A673 (cell line): Measurements from ENCODE around the gene CSTPP1. TPM values are rescaled to one million over a fixed set of nuclear protein-coding genes. Genes with fewer than 3 reads are reported as not detected.

Source experiments
- BruUV-seq: library from RNA; stranded (reverse); fragments of 400-500 nt; replicated peaks from 2 replicates; lab custom pipeline; 2021; lab: Mats Ljungman, UMichigan
- CTCF ChIA-PET: fragments of 300-600 bp; sonication (Branson Sonifier 250); formaldehyde crosslinking; loops from one replicate; lab custom pipeline; 2022; ENCODE audit warnings: antibody characterized with exemption; lab: Charles Lee
- POLR2A ChIA-PET: fragments of 300-600 bp; sonication (Branson Sonifier 250); formaldehyde crosslinking; loops from one replicate; lab custom pipeline; 2022; ENCODE audit warnings: antibody characterized with exemption; ENCODE audit not compliant: low non-redundant PET; lab: Charles Lee
- DNase-seq: peaks from one replicate; pipeline ENCODE4 v3.0.0-alpha.2; 2015; ENCODE audit warnings: low spot score
- H3K27ac ChIP-seq: fragments of 200-600 bp; sonication (generic); 2 replicates; pipeline ENCODE4 v1.5.1; 2016; ENCODE audit warnings: mixed run types, low read depth, mild to moderate bottlenecking, mixed read lengths, antibody characterized with exemption, low read length; ENCODE audit not compliant: poor library complexity, severe bottlenecking
- H3K27me3 ChIP-seq: fragments of 200-600 bp; sonication (generic); replicated peaks from 2 replicates; pipeline ENCODE4 v1.6.1; 2017; ENCODE audit warnings: mixed run types, low read depth, mild to moderate bottlenecking, mixed read lengths, antibody characterized with exemption, low read length; ENCODE audit not compliant: insufficient read depth, poor library complexity
- H3K36me3 ChIP-seq: fragments of 200-600 bp; sonication (generic); 2 replicates; pipeline ENCODE4 v1.6.1; 2016; ENCODE audit warnings: mixed run types, mild to moderate bottlenecking, mixed read lengths, antibody characterized with exemption, low read length; ENCODE audit not compliant: insufficient read depth, poor library complexity, severe bottlenecking
- H3K4me1 ChIP-seq: fragments of 200-600 bp; sonication (generic); 2 replicates; pipeline ENCODE4 v1.6.1; 2017; ENCODE audit warnings: mixed run types, mild to moderate bottlenecking, mixed read lengths, antibody characterized with exemption, low read length; ENCODE audit not compliant: insufficient read depth, poor library complexity, severe bottlenecking
- H3K4me3 ChIP-seq: fragments of 200-600 bp; sonication (generic); 2 replicates; pipeline ENCODE4 v1.5.1; 2016; ENCODE audit warnings: low read depth, mixed run types, mild to moderate bottlenecking, mixed read lengths, low read length; ENCODE audit not compliant: poor library complexity, severe bottlenecking
- H3K9me3 ChIP-seq: fragments of 200-600 bp; sonication (generic); 2 replicates; pipeline ENCODE4 v1.6.1; 2016; ENCODE audit warnings: mixed run types, low read depth, mild to moderate bottlenecking, mixed read lengths, antibody characterized with exemption, low read length; ENCODE audit not compliant: poor library complexity, severe bottlenecking
- CTCF ChIP-seq: fragments of 300-800, 200-600 bp; sonication (generic); conservative IDR thresholded peaks from 2 replicates; pipeline ENCODE4 v1.5.1; 2017; ENCODE audit warnings: low read depth, mild to moderate bottlenecking, antibody characterized with exemption, low read length, moderate library complexity, mixed read lengths
- EZH2 ChIP-seq: fragments of 200-600 bp; sonication (generic); IDR thresholded peaks from 2 replicates; pipeline ENCODE4 v1.6.1; 2017; ENCODE audit warnings: borderline replicate concordance, low read depth, mild to moderate bottlenecking, mixed read lengths, antibody characterized with exemption, low read length; ENCODE audit not compliant: poor library complexity, severe bottlenecking
- intact Hi-C: fragments of 100-400 bp; cut with micrococcal nuclease; formaldehyde crosslinking; loops from one replicate; pipeline ENCODE4 v1.10.0; 2022; ENCODE audit not compliant: unreplicated experiment
- total RNA-seq: library from RNA; stranded (reverse); gene quantifications from 2 replicates; pipeline ENCODE4 v1.2.3, GENCODE V29; 2021

The CSTPP1 gene
- total RNA-seq, 1 experiment from 2014 or later: 79.3 TPM

DNA sequence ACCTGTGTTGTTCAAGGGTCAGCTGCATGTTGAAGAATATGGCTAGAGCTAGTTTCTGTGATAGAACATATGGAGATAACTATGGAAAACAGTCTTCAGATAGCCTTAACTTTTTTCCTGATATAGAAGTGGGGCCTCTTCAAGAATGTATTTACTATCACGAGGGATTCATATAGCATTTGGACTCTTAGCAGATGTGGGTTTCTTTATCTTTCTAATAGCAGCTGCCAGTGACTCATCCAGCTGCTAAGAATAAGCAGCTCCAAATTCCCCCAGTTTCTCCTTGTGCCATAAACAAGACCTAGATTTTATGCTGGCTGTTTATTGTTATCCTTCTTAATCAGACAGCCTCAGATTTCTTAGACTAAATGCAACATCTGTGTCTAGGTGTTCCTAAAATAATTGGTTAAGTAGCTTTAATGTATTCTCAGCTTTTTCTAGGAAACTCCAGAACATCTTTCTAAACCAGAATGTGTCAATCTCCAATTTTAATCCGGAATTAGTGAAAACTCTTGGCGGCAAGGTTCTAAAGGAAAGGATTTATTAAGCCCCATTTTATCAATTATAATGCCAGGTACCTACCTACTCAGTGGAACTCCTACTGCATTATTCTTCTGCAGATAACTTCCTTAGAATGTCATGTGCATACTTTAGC lies 119.8 kb downstream of the CSTPP1 start:
- peaks cover 8% of the 10 kb centered on the region for H3K9me3 ChIP-seq
- peaks cover 28% of the 10 kb centered on the region for H3K4me1 ChIP-seq
- ChIA-PET POLR2A (no interaction called here), CTCF (interaction anchor here (0.6 kb wide), 1 partner anchor 137 kb away, joined by 6 read pairs; no protein-coding TSS in a partner anchor)
- no peak overlapping the region for H3K27ac ChIP-seq
- intact Hi-C loops: no loop called here
- H3K4me3 ChIP-seq: no peak overlapping the region
- TF ChIP-seq EZH2: no peak
- TF ChIP-seq CTCF: no peak
- DNase-seq: peak; percentile 66
- no peaks in the 10 kb centered on the region for H3K27me3 ChIP-seq
- no TSS peak for BruUV-seq
- peaks cover 8% of the 10 kb centered on the region for H3K36me3 ChIP-seq

- CTCF ChIA-PET: no interaction called here
Measured at GRCh38 chr11:47057365-47057764, 120.8 kb downstream of the CSTPP1 start.

GRCh38 chr11:47060807-47061206 lies 124.2 kb downstream of the CSTPP1 start:
- ChIA-PET POLR2A (no interaction called here), CTCF (interaction anchor here (0.5 to 0.6 kb wide), 2 partner anchors 466 to 554 kb away, joined by 3 to 10 read pairs; no protein-coding TSS in a partner anchor)
- peaks cover 8% of the 10 kb centered on the region for H3K36me3 ChIP-seq
- H3K9me3 ChIP-seq: peaks cover 8% of the 10 kb centered on the region
- no peak for DNase-seq
- peak overlapping the region; percentile 36 for H3K27ac ChIP-seq
- peaks cover 27% of the 10 kb centered on the region for H3K4me1 ChIP-seq
- BruUV-seq: no TSS peak
- no peaks in the 10 kb centered on the region for H3K27me3 ChIP-seq
- no peak for TF ChIP-seq CTCF
- TF ChIP-seq EZH2: no peak
- intact Hi-C loops: no loop called here
- H3K4me3 ChIP-seq: no peak overlapping the region

More at GRCh38 chr11:47057365-47057764, 120.8 kb downstream of the CSTPP1 start:
- H3K4me1 ChIP-seq: peaks cover 32% of the 10 kb centered on the region
- intact Hi-C loops: no loop called here
- H3K27me3 ChIP-seq: no peaks in the 10 kb centered on the region
- no TSS peak for BruUV-seq
- peaks cover 8% of the 10 kb centered on the region for H3K9me3 ChIP-seq
- H3K36me3 ChIP-seq: peaks cover 8% of the 10 kb centered on the region
- TF ChIP-seq CTCF: no peak
- TF ChIP-seq EZH2: no peak
- H3K27ac ChIP-seq: no peak overlapping the region
- POLR2A ChIA-PET: no interaction called here
- no peak for DNase-seq
- H3K4me3 ChIP-seq: no peak overlapping the region
